OCI-LY7 (cell line): Measurements from ENCODE around the gene SBF2.

ENCODE experiments used
- EZH2phosphoT487 ChIP-seq: fragments of 200-600 bp; sonication (generic); IDR thresholded peaks from 2 replicates; pipeline ENCODE4 v1.6.1; 2018; ENCODE audit warnings: low read depth, borderline replicate concordance, mild to moderate bottlenecking, mixed run types, antibody characterized with exemption, low read length, moderate library complexity, mixed read lengths
- TF ChIP-seq, protein P1 (sequence below): fragments of 200-600 bp; sonication (generic); conservative IDR thresholded peaks from 2 replicates; pipeline ENCODE4 v1.5.1; 2014; ENCODE audit warnings: mild to moderate bottlenecking, antibody characterized with exemption, low read length, moderate library complexity, mixed read lengths

DNA sequence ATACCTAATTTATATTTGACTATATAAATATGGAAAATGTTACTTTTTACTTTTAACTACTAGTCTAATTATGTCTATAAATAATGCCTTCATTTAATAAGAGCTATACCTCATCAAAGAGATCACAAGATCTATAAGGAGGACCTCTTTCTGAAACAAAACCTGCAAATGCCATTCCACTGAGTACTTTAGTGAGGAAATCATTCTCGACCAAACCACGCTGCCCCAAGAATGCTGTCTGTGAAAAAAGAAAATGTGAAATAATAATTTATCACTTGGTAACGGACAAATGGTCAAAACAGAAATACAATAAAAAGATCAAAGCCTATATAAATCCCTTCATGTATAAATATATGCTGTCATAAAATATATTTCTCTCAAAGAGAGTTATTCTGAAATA lies 301.7 kb downstream of the SBF2 start:
- TF ChIP-seq, protein P1, sequence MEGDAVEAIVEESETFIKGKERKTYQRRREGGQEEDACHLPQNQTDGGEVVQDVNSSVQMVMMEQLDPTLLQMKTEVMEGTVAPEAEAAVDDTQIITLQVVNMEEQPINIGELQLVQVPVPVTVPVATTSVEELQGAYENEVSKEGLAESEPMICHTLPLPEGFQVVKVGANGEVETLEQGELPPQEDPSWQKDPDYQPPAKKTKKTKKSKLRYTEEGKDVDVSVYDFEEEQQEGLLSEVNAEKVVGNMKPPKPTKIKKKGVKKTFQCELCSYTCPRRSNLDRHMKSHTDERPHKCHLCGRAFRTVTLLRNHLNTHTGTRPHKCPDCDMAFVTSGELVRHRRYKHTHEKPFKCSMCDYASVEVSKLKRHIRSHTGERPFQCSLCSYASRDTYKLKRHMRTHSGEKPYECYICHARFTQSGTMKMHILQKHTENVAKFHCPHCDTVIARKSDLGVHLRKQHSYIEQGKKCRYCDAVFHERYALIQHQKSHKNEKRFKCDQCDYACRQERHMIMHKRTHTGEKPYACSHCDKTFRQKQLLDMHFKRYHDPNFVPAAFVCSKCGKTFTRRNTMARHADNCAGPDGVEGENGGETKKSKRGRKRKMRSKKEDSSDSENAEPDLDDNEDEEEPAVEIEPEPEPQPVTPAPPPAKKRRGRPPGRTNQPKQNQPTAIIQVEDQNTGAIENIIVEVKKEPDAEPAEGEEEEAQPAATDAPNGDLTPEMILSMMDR, result no peak
- no peak for TF ChIP-seq EZH2phosphoT487
